K562 (cell line): Measurements from ENCODE around the gene USP6. TPM values are rescaled to one million over a fixed set of nuclear protein-coding genes. Genes with fewer than 3 reads are reported as not detected.
"Not testable (repeated sequence)": the region's sequence is repeated elsewhere in the genome, so short reads cannot be mapped to it uniquely, and the experiment has no call there.

Experiments used
- ATAC-seq: fragments of 200-7000 bp; cut with Tn5 transposase; 3 replicates; pipeline ENCODE4 v1.9.1; 2020; ENCODE audit warnings: moderate library complexity
- BruUV-seq: library from RNA; stranded (reverse); fragments of 400-500 nt; replicated peaks from 2 replicates; lab custom pipeline; 2021; lab: Mats Ljungman, UMichigan
- CTCF ChIA-PET: fragments of 300-600 bp; formaldehyde crosslinking; extraction: SDS; loops from one replicate; lab custom pipeline; 2021; ENCODE audit warnings: low intra/inter-chr PET ratio; lab: Yijun Ruan, JAX
- POLR2A ChIA-PET: fragments of 300-600, 350-650 bp; sonication (Branson Sonifier 250); formaldehyde crosslinking; extraction: SDS; loops from one replicate; lab custom pipeline; 2021; ENCODE audit warnings: antibody characterized with exemption, inconsistent platforms; lab: Yijun Ruan, JAX
- DNase-seq, 4 experiments: peaks; one replicate each; pipeline versions ENCODE4 v3.0.0 to v3.0.0-alpha.2; 2011 to 2018; ENCODE audit warnings: low spot score in 3 of 4, mixed read lengths in 3 of 4; ENCODE audit errors: extremely low read depth in 1 of 4
- FAIRE-seq: peaks from 2 replicates; lab custom pipeline; 2011; peaks lifted over from hg19 to GRCh38; lab: Jason Lieb, UNC
- H2AFZ ChIP-seq: 2 replicates; pipeline ENCODE4 v1.6.0; 2011; ENCODE audit warnings: low read depth, low read length, control low read depth, inconsistent platforms
- H3K27ac ChIP-seq: fragments of 200-600 bp; 3 replicates; pipeline ENCODE4 v1.8.0; 2011; ENCODE audit warnings: low read depth, mild to moderate bottlenecking, control low read depth, inconsistent platforms, low read length, moderate library complexity, mixed read lengths; ENCODE audit errors: extremely low read depth
- H3K27me3 ChIP-seq, 2 experiments: fragments of 300-600 bp in 1 of 2; 2 replicates in 1 of 2; 3 replicates in 1 of 2; pipeline versions ENCODE4 v1.6.0 to v1.8.0; 2011; ENCODE audit warnings: inconsistent platforms in 2 of 2, low read length in 2 of 2, mild to moderate bottlenecking in 1 of 2, mixed read lengths in 1 of 2, moderate library complexity in 1 of 2; ENCODE audit not compliant: control insufficient read depth in 2 of 2, insufficient read depth in 2 of 2
- H3K36me3 ChIP-seq: fragments of 300-600 bp; 3 replicates; pipeline ENCODE4 v1.8.0; 2011; ENCODE audit warnings: mild to moderate bottlenecking, low read length, inconsistent platforms; ENCODE audit not compliant: control insufficient read depth, insufficient read depth
- H3K4me1 ChIP-seq, 2 experiments: fragments of 200-600 bp in 1 of 2; replicated peaks in 1 of 2; 2 replicates in 1 of 2; 3 replicates in 1 of 2; pipeline versions ENCODE4 v1.5.1 to v1.8.0; 2011; ENCODE audit warnings: inconsistent platforms in 2 of 2, low read length in 2 of 2, mild to moderate bottlenecking in 1 of 2, mixed read lengths in 1 of 2, moderate library complexity in 1 of 2; ENCODE audit not compliant: control insufficient read depth in 2 of 2, insufficient read depth in 2 of 2
- H3K4me2 ChIP-seq: 2 replicates; pipeline ENCODE4 v1.6.1; 2011; ENCODE audit warnings: low read length, control low read depth, inconsistent platforms, mixed read lengths; ENCODE audit not compliant: insufficient read depth
- H3K4me3 ChIP-seq: fragments of 200-600 bp; sonication (generic), shearing (Covaris generic); 2 replicates; pipeline ENCODE4 v1.5.1; 2016; ENCODE audit warnings: control low read depth, inconsistent platforms
- H3K79me2 ChIP-seq: fragments of 200-600 bp; 3 replicates; pipeline ENCODE4 v1.8.0; 2011; ENCODE audit warnings: low read length, inconsistent platforms; ENCODE audit not compliant: control insufficient read depth, insufficient read depth
- H3K9ac ChIP-seq, 2 experiments: 2 replicates each; pipeline versions ENCODE4 v1.6.0 to v1.6.1; 2011; ENCODE audit warnings: low read depth in 2 of 2, low read length in 2 of 2, control low read depth in 1 of 2, inconsistent platforms in 1 of 2, mild to moderate bottlenecking in 1 of 2, mixed read lengths in 1 of 2; ENCODE audit not compliant: insufficient read depth in 1 of 2
- H3K9me1 ChIP-seq: one replicate; pipeline ENCODE4 v1.6.0; 2011; ENCODE audit warnings: inconsistent platforms, mild to moderate bottlenecking, low read length, moderate library complexity; ENCODE audit not compliant: control insufficient read depth, insufficient read depth
- H3K9me3 ChIP-seq: replicated peaks from 2 replicates; pipeline ENCODE4 v1.5.1; 2011; ENCODE audit warnings: low read depth, low read length, inconsistent platforms; ENCODE audit not compliant: control insufficient read depth, insufficient read depth
- H4K20me1 ChIP-seq: replicated peaks from 2 replicates; pipeline ENCODE4 v1.6.1; 2011; ENCODE audit warnings: low read length, inconsistent platforms, mixed read lengths; ENCODE audit not compliant: control insufficient read depth, insufficient read depth
- ETS2 ChIP-seq: IDR thresholded peaks from 2 replicates; pipeline ENCODE4 v1.6.1; 2016; ENCODE audit warnings: borderline replicate concordance, missing genetic modification characterization, mild to moderate bottlenecking, moderate library complexity, missing compliant biosample characterization; ENCODE audit not compliant: poor library complexity, severe bottlenecking
- GTF2B ChIP-seq: IDR thresholded peaks from 2 replicates; pipeline ENCODE4 v1.6.1; 2011; ENCODE audit not compliant: insufficient read length; ENCODE audit errors: extremely low read depth
- HMBOX1 ChIP-seq: sonication (generic); IDR thresholded peaks from 2 replicates; pipeline ENCODE4 v1.6.1; 2016
- NBN ChIP-seq: fragments of 450-650 bp; IDR thresholded peaks from 2 replicates; pipeline ENCODE4 v1.6.1; 2016; ENCODE audit warnings: low read depth, mild to moderate bottlenecking
- NR0B1 ChIP-seq: fragments of 450-650 bp; IDR thresholded peaks from one replicate; pipeline ENCODE4 v1.6.1; 2018; ENCODE audit warnings: mild to moderate bottlenecking, moderate library complexity; ENCODE audit not compliant: partially characterized antibody
- POLR2H ChIP-seq: IDR thresholded peaks from 2 replicates; pipeline ENCODE4 v1.6.1; 2016; ENCODE audit warnings: missing genetic modification characterization, low read depth, mild to moderate bottlenecking, control low read depth, missing compliant biosample characterization, moderate library complexity
- RBM17 ChIP-seq: fragments of 200-400 bp; formaldehyde crosslinking; IDR thresholded peaks from 2 replicates; pipeline ENCODE4 v1.6.1; 2017; ENCODE audit warnings: low read depth, mild to moderate bottlenecking, low read length, borderline replicate concordance
- SP1 ChIP-seq: sonication (generic); formaldehyde crosslinking; IDR thresholded peaks from 2 replicates; pipeline ENCODE4 v1.8.1; 2022; ENCODE audit warnings: mild to moderate bottlenecking, missing genetic modification reagents
- U2AF2 ChIP-seq: fragments of 200-400 bp; formaldehyde crosslinking; optimal IDR thresholded peaks from 2 replicates; pipeline ENCODE3; 2017; ENCODE audit warnings: low read depth, mild to moderate bottlenecking, low read length
- ZFP36 ChIP-seq: fragments of 150-350 bp; IDR thresholded peaks from 2 replicates; pipeline ENCODE4 v1.6.1; 2018; ENCODE audit warnings: low read length, low read depth; ENCODE audit not compliant: partially characterized antibody
- ZNF133 ChIP-seq: fragments of 250-450 bp; sonication (Bioruptor Pico); IDR thresholded peaks from 2 replicates; pipeline ENCODE4 v1.4.0; 2020; ENCODE audit warnings: mild to moderate bottlenecking
- ZNF311 ChIP-seq: fragments of 250-450 bp; sonication (Bioruptor Pico); IDR thresholded peaks from 2 replicates; pipeline ENCODE4 v1.4.0; 2020; ENCODE audit warnings: mild to moderate bottlenecking, moderate library complexity
- ZNF354B ChIP-seq: fragments of 250-450 bp; sonication (Bioruptor Pico); IDR thresholded peaks from 2 replicates; pipeline ENCODE4 v1.4.0; 2020
- ZNF444 ChIP-seq: fragments of 250-450 bp; sonication (Bioruptor Pico); IDR thresholded peaks from 2 replicates; pipeline ENCODE4 v1.4.0; 2020; ENCODE audit warnings: mild to moderate bottlenecking, moderate library complexity
- ZSCAN32 ChIP-seq: fragments of 450-650 bp; formaldehyde crosslinking; IDR thresholded peaks from 2 replicates; pipeline ENCODE4 v1.4.0; 2020; ENCODE audit warnings: mild to moderate bottlenecking, moderate library complexity
- WGBS: fragments of 100-300 bp; shearing (Covaris generic); methylation state at CpG from one replicate; pipeline ENCODE4 v1.1.6; 2016; ENCODE audit warnings: low coverage, mixed read lengths; ENCODE audit not compliant: insufficient coverage; ENCODE audit errors: missing lambda C conversion rate; 5-methylcytosine and 5-hydroxymethylcytosine counted together
- in situ Hi-C: fragments of 300-500 bp; cut with MboI; formaldehyde crosslinking; loops from 4 replicates; pipeline ENCODE4 v1.15.0; 2018; ENCODE audit warnings: inconsistent platforms, mixed read lengths
- intact Hi-C: fragments of 100-400 bp; cut with micrococcal nuclease; formaldehyde crosslinking; loops from 2 replicates; pipeline ENCODE4 v1.14.2; 2022
- polyA plus RNA-seq, 8 experiments: library from polyadenylated mRNA; depleted of rRNA in 4 of 8; stranded (reverse) in 5 of 8; unstranded in 3 of 8; fragments of >200 nt; fragmentation: Nextera tagmentation in 2 of 8; fragmentation: Illumina TruSeq in 1 of 8; extraction: Ambion mirVana in 2 of 8; extraction: Trizol in 1 of 8; gene quantifications; 2 replicates each; pipeline versions ENCODE4 v1.2.1 to v1.2.3, GENCODE V29; 2011 to 2014; ENCODE audit warnings: inconsistent platforms in 1 of 8, missing spikeins in 1 of 8
- total RNA-seq, 7 experiments: library from RNA; depleted of rRNA in 6 of 7; stranded (reverse); fragments of >200 nt in 6 of 7; fragmentation: Illumina TruSeq in 2 of 7; extraction: Trizol in 2 of 7; gene quantifications; 2 replicates each; pipeline versions ENCODE4 v1.2.1 to v1.2.3, GENCODE V29; 2011 to 2021; ENCODE audit warnings: low replicate concordance in 1 of 7

USP6 gene
- total and polyA plus RNA-seq, 9 of the 15 experiments (the other 6 are each of a cell fraction or from before 2014, with no cell fraction given) = 0.01 to 0.09 (median 0.04) TPM; not detected in 4

- H3K4me1 ChIP-seq, H3K27me3 ChIP-seq, in situ Hi-C loops, BruUV-seq, H3K4me3 ChIP-seq, H4K20me1 ChIP-seq, FAIRE-seq, H3K4me2 ChIP-seq, H3K9me1 ChIP-seq, H2AFZ ChIP-seq, H3K36me3 ChIP-seq, H3K9ac ChIP-seq, H3K27ac ChIP-seq, CTCF ChIA-PET, POLR2A ChIA-PET, DNase-seq, intact Hi-C loops, ATAC-seq, H3K79me2 ChIP-seq, H3K9me3 ChIP-seq: not testable (repeated sequence)
- WGBS = 20% methylated on average over 2 of the region's 3 CpGs
These were observed 46.0 kb downstream of the USP6 start for GRCh38 chr17:5161793-5162192.

- no peak for FAIRE-seq
- Histone ChIP-seq H3K4me3 (no peak overlapping the region), H3K36me3 (no peaks in the 10 kb centered on the region), H3K9ac (no peak overlapping the region), H3K9me1 (no peaks in the 10 kb centered on the region), H4K20me1 (no peaks in the 10 kb centered on the region), H3K27me3 (no peaks in the 10 kb centered on the region), H3K79me2 (no peaks in the 10 kb centered on the region), H3K9me3 (peaks cover 3% of the 10 kb centered on the region; the same call in 1 of the 2 replicates), H3K4me2 (no peak overlapping the region), H3K4me1 (no peaks in the 10 kb centered on the region; a peak in 1 of 5 replicates), H3K27ac (no peak overlapping the region), H2AFZ (no peak overlapping the region)
- ChIA-PET CTCF (no interaction called here), POLR2A (no interaction called here)
- in situ Hi-C loops = no loop called here
- WGBS = 32% methylated on average over 4 of the region's 6 CpGs
- DNase-seq = no peak
- no peak for ATAC-seq
- intact Hi-C loops = no loop called here
- BruUV-seq = no TSS peak
- TF ChIP-seq HMBOX1 (no peak), ZNF354B (CRISPR knock-in tag) (no peak), POLR2H (tag) (no peak), SP1 (no peak), GTF2B (no peak), U2AF2 (no peak), NBN (no peak), ZSCAN32 (CRISPR knock-in tag) (no peak), ZNF444 (no peak), ETS2 (tag) (no peak), NR0B1 (no peak), ZFP36 (no peak), RBM17 (no peak), ZNF133 (CRISPR knock-in tag) (no peak), ZNF311 (CRISPR knock-in tag) (no peak)
These were observed 48.6 kb downstream of the USP6 start for GRCh38 chr17:5164436-5164835.
